Psoas muscle (tissue), 8 donors: ENCODE data around the gene PTPRQ. TPM values are rescaled to one million over a fixed set of nuclear protein-coding genes. Genes with fewer than 3 reads are reported as not detected.

Source experiments
- ATAC-seq, 4 donors: fragments of 200-7000 bp; cut with Tn5 transposase; one replicate each; pipeline ENCODE4 v1.9.1; 2020; ENCODE audit warnings: moderate library complexity in 3 of 4, mild to moderate bottlenecking in 2 of 4
- DNase-seq, 2 donors: peaks; one replicate each; pipeline ENCODE4 v3.0.0-alpha.2; 2020
- H3K27ac ChIP-seq: fragments of 200-600 bp; one replicate; pipeline ENCODE4 v1.8.0; 2022
- H3K27me3 ChIP-seq, 3 donors: fragments of 200-600 bp in 1 of 3; one replicate each; pipeline versions ENCODE4 v1.6.1 to v1.8.0; 2013 to 2022; ENCODE audit warnings: low read length in 2 of 3, mild to moderate bottlenecking in 2 of 3, moderate library complexity in 1 of 3; ENCODE audit not compliant: insufficient read depth in 3 of 3
- H3K36me3 ChIP-seq, 2 donors: fragments of 200-600 bp in 1 of 2; one replicate each; pipeline versions ENCODE4 v1.6.1 to v1.8.0; 2013 to 2022; ENCODE audit warnings: low read depth in 1 of 2, mild to moderate bottlenecking in 1 of 2, moderate library complexity in 1 of 2; ENCODE audit not compliant: insufficient read depth in 1 of 2
- H3K4me1 ChIP-seq: fragments of 200-600 bp; one replicate; pipeline ENCODE4 v1.8.0; 2022
- H3K4me3 ChIP-seq: fragments of 200-600 bp; one replicate; pipeline ENCODE4 v1.8.0; 2022; ENCODE audit warnings: mild to moderate bottlenecking
- H3K9me3 ChIP-seq: fragments of 200-600 bp; one replicate; pipeline ENCODE4 v1.8.0; 2022
- WGBS, 3 donors: extraction: QIAGEN DNeasy Blood & Tissue Kit; methylation state at CpG; one replicate each; pipeline versions ENCODE4 v1.1.6 to v1.1.7; 2013; 5-methylcytosine and 5-hydroxymethylcytosine counted together
- intact Hi-C, 2 donors: fragments of 100-400 bp; cut with DNase I; formaldehyde crosslinking; loops; one replicate each; pipeline versions ENCODE4 v1.11.0 to v1.14.2; 2022
- polyA plus RNA-seq, 3 donors: library from polyadenylated mRNA; stranded (reverse); fragments of 200-250 nt; gene quantifications; one replicate each; pipeline ENCODE4 v1.2.3, GENCODE V29; 2013
- total RNA-seq, 4 donors: library from RNA; stranded (reverse); fragmentation: NEBNext Ultra II Directional in 2 of 4; extraction: Animal tissue kit (Norgen Biotek cat#: 25700) in 2 of 4; gene quantifications; one replicate each; pipeline versions ENCODE4 v1.2.1 to v1.2.4, GENCODE V29; 2021 to 2023
- TF ChIP-seq, protein P1 (sequence below): fragments of 200-600 bp; IDR thresholded peaks from one replicate; pipeline ENCODE4 v1.8.0; 2022; ENCODE audit warnings: antibody characterized with exemption
- donor health status: healthy with polysubstance abuse.
- donor health status: DM: no; HTN: no; CAD: no; lungs with moderate emphysema.
- donor health status: Bipolar disorder and iron deficiency.
- donor health status: healthy.
- donor health status: DM: yes; HTN: yes; CAD: no.
- donor health status: DM: no; HTN: no; CAD: no.
- donor health status: DM: no; HTN: no; CAD: no.
- donor health status: DM: yes; HTN: yes; CAD: no.

Gene PTPRQ
- total and polyA plus RNA-seq, 7 donors: 0.04 to 1.8 (median 0.91) TPM

DNA sequence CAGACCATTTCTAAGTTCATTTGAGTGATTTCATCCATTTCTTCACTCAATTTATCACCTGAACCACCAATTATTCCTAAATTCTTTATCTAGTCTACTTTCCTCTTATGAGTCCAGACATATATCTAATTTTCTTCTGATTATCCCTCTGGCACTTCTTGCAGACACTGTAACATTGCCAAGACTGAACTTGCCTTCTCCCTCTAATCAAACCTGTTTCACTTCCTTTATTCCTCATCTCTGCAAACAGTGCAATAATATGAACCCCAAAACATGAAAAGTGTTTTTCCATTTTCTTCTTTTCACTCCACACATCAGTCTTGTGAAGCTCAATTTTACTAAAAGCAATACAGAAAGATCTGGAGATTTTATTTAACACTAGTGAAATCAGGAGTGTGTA is 37.8 kb upstream of the PTPRQ start:
- no peaks in the 10 kb centered on the region for H3K27me3 ChIP-seq
- ATAC-seq: no peak

DNA sequence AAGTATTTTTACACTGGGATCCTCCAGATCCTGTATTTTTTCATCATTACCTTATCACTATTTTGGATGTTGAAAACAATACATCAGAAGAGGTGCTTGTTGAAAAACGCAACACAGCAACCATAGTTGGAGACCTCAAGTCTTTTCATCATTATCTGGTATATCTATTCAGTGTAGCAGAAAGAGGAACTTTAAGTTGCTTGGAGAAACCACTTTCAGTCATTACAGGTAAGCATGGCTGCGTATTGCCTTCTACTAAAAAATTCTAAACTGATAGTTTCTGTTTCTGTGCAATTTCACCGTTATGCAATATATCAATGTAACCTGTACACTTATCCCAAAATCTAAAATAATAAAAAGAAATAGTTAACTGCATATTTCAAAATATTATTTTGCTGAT is 32.2 kb upstream of the PTPRQ start:
- Histone ChIP-seq H3K4me3 (no peak overlapping the region), H3K9me3 (no peaks in the 10 kb centered on the region), H3K36me3 (no peaks in the 10 kb centered on the region), H3K27ac (no peak overlapping the region), H3K27me3 (no peaks in the 10 kb centered on the region), H3K4me1 (no peaks in the 10 kb centered on the region)
- 65 to 75% (median 70%) methylated on average over 3 of the region's 3 CpGs for WGBS, 3 donors
- TF ChIP-seq, protein P1, sequence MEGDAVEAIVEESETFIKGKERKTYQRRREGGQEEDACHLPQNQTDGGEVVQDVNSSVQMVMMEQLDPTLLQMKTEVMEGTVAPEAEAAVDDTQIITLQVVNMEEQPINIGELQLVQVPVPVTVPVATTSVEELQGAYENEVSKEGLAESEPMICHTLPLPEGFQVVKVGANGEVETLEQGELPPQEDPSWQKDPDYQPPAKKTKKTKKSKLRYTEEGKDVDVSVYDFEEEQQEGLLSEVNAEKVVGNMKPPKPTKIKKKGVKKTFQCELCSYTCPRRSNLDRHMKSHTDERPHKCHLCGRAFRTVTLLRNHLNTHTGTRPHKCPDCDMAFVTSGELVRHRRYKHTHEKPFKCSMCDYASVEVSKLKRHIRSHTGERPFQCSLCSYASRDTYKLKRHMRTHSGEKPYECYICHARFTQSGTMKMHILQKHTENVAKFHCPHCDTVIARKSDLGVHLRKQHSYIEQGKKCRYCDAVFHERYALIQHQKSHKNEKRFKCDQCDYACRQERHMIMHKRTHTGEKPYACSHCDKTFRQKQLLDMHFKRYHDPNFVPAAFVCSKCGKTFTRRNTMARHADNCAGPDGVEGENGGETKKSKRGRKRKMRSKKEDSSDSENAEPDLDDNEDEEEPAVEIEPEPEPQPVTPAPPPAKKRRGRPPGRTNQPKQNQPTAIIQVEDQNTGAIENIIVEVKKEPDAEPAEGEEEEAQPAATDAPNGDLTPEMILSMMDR: no peak
- ATAC-seq (no peak), DNase-seq (no peak)
- intact Hi-C loops: loop anchor here (2.0 to 10.0 kb wide), 3 partner anchors 351 to 713 kb away; no protein-coding TSS in a partner anchor

More for the DNA sequence above, 37.8 kb upstream of the PTPRQ start:
- intact Hi-C loops: no loop called here
- Histone ChIP-seq H3K9me3 (no peaks in the 10 kb centered on the region), H3K36me3 (no peaks in the 10 kb centered on the region), H3K4me1 (no peaks in the 10 kb centered on the region), H3K4me3 (no peak overlapping the region), H3K27ac (no peak overlapping the region)
- DNase-seq: no peak
- TF ChIP-seq, protein P1: no peak

DNA sequence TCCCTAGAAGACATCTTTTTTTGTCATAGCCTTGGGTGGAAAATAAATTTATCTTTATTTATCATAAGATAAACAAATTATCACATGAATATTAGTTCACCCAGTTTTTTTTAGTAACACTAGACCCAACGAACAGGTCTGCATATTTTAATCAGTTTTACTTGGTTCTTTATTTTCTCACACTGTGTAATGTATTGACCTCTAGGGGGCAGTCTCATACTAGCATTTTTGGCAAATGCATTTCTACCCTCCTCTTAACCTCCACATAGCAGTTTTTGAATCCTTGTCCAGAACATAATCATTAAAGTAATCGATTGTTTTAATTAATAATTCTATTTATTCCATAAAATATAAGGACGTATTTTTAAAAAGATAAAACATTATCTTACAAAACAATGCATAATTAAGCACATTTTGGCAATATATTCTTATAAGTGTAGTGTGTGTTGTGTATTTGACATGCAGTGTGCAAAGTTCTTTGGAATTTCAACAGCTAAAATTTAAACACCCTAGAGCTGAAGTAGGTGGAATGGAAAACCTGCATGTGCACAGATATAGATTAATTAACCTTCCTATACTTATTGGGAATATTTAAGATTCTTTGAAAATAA is 31.6 kb upstream of the PTPRQ start:
- intact Hi-C loops: loop anchor here in 1 of 2 donors (2.0 to 10.0 kb wide), 2 partner anchors 350 to 712 kb away; no protein-coding TSS in a partner anchor
- DNase-seq (no peak), ATAC-seq (peak; percentile 48 to 89 (median 73))
- H3K27me3 ChIP-seq: no peaks in the 10 kb centered on the region
- no peak overlapping the region for H3K4me3 ChIP-seq
- no peaks in the 10 kb centered on the region for H3K4me1 ChIP-seq
- TF ChIP-seq, protein P1: peak; percentile 85
- WGBS, 3 donors: 5 to 8% (median 7%) methylated on average over 3 of the region's 3 CpGs
- H3K36me3 ChIP-seq: no peaks in the 10 kb centered on the region
- no peaks in the 10 kb centered on the region for H3K9me3 ChIP-seq
- H3K27ac ChIP-seq: no peak overlapping the region

DNA sequence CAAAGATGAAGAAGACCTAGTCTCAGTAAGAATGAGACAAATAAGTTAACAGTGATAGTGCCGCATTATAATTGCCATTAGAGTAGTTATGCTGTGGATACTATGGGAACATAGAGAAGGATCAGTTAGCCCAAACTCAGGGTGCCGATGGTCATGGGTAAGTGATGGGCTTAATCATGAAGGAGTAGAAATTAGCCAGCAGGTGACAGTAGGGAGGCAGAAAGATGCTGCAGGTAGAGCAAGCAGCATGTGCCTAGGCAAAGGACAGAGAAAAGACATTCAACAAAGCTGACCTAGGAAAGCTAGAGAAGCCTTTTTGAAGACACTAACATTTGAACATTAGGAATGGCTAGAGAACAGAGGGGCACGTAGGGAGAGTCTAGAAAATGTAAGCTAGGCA is 30.6 kb upstream of the PTPRQ start:
- Histone ChIP-seq H3K27me3 (no peaks in the 10 kb centered on the region), H3K27ac (no peak overlapping the region), H3K4me3 (no peak overlapping the region), H3K4me1 (no peaks in the 10 kb centered on the region), H3K36me3 (no peaks in the 10 kb centered on the region), H3K9me3 (no peaks in the 10 kb centered on the region)
- 83 to 91% (median 84%) methylated on average over 3 of the region's 3 CpGs for WGBS, 3 donors
- intact Hi-C loops: loop anchor here in 1 of 2 donors (2.0 to 10.0 kb wide), 2 partner anchors 349 to 711 kb away; no protein-coding TSS in a partner anchor
- TF ChIP-seq, protein P1: no peak
- ATAC-seq (peak in 1 of 4 donors; percentile 17), DNase-seq (no peak)

DNA sequence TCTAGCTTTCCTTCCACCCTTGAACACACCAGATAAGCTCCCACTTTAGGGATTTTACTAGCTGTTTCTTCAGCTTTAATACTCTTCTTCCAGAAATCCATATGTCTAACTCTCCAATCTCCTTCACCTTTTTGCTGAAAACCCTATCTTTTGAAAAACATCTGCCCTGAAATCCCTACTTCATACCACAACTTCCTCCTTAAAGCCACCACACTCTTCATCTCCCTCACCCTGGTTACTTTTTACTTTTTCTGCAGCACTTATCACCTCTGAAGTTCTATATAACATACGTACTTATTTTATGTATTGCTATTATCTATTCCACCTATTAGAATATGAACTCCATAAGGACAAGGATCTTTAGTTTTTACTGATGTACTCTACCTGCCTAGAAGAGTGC is 28.6 kb upstream of the PTPRQ start:
- no peak for DNase-seq
- Histone ChIP-seq H3K4me3 (no peak overlapping the region), H3K27me3 (no peaks in the 10 kb centered on the region), H3K4me1 (peaks cover 14% of the 10 kb centered on the region), H3K27ac (no peak overlapping the region), H3K36me3 (no peaks in the 10 kb centered on the region), H3K9me3 (no peaks in the 10 kb centered on the region)
- TF ChIP-seq, protein P1: no peak
- 90 to 92% (median 90%) methylated on average over 1 of the region's 1 CpG for WGBS, 3 donors
- ATAC-seq: no peak
- intact Hi-C loops: loop anchor here in 1 of 2 donors (10.0 kb wide), 1 partner anchor 709 kb away; no protein-coding TSS in a partner anchor
